ENCODE results near the gene JAG1.
A peak's percentile ranks its signal among the peaks of the same experiment; 100 is the strongest.

The JAG1 gene

DNA sequence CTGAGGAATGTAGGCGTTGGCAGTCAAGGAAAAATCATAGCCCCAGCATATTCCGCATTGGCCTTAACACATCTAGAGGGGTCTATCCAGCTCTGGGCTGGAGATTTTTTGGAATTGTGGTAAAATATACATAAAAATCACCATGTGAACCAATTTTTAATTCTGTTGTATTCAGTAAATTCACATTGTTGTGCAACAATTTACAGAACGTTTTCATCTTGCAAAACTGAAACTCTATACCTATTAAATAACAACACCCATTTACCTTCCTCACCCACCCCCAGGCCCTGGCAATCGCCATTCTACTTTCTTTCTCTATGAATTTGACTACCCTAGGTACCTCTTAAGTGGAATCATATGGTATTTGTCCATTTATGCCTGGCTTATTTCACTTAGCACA, 6.8 kb upstream of the JAG1 start:
- no peaks in the 10 kb centered on the region for H3K36me3 Mint-ChIP-seq (ENCODE audit: low read depth)
- H3K27me3 Mint-ChIP-seq: peaks cover 49% of the 10 kb centered on the region
- DNase-seq: no peak
- H3K27ac Mint-ChIP-seq: no peak overlapping the region
- no peaks in the 10 kb centered on the region for H3K4me1 Mint-ChIP-seq (ENCODE audit: low read depth)
- H3K4me3 Mint-ChIP-seq: no peak overlapping the region
- no peaks in the 10 kb centered on the region for H3K9me3 Mint-ChIP-seq

GRCh38 chr20:10679269-10679668, 5.5 kb upstream of the JAG1 start:
- no peaks in the 10 kb centered on the region for H3K36me3 Mint-ChIP-seq (ENCODE audit: low read depth)
- no peak for DNase-seq
- H3K4me1 Mint-ChIP-seq (ENCODE audit: low read depth): peaks cover 3% of the 10 kb centered on the region
- H3K4me3 Mint-ChIP-seq: no peak overlapping the region
- H3K27me3 Mint-ChIP-seq: peaks cover 58% of the 10 kb centered on the region
- no peaks in the 10 kb centered on the region for H3K9me3 Mint-ChIP-seq
- no peak overlapping the region for H3K27ac Mint-ChIP-seq

DNA sequence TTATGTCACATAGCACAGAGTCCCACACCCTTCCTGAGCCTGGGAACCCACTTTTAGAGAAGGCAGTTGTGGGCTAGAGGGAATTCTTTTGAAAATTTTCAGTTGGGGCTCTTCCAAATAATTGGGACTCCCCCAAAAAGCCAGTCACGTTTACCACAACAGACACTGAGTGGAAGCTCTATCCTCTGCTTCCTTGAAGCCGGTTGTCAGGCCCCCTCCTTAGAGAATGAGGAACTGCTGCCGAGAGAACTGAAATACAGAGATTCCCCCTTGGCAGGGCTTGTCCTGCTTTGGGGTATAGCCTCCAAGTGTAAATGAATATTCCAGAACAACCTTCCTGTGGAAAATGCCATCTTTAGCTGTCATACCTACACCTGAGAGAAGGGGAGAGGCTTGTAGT, 2.7 kb upstream of the JAG1 start:
- Mint-ChIP-seq H3K4me3 (no peak overlapping the region), H3K27me3 (peaks cover 70% of the 10 kb centered on the region), H3K36me3 (ENCODE audit: low read depth) (no peaks in the 10 kb centered on the region), H3K27ac (no peak overlapping the region), H3K9me3 (no peaks in the 10 kb centered on the region), H3K4me1 (ENCODE audit: low read depth) (peaks cover 20% of the 10 kb centered on the region)
- no peak for DNase-seq

DNA sequence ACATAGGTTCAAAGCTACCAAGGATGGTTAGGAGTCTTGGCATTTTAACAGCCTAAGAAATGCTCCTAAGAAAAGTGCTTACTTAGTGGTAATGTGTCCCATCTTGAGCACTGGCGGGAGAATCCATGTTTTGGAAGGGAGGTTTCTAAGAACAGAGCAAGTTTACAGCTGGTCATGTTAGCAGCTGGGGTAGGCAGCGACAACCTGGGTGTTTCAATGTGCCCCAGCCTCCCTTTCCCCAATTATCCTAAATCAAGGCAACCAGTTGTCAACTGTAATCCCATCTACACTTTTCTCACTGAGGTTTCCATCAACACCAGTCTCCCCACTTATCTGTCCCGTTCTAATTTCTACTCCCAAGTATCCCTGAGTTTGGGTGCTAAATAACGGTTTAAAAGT, 1.6 kb upstream of the JAG1 start:
- H3K36me3 Mint-ChIP-seq (ENCODE audit: low read depth): no peaks in the 10 kb centered on the region
- H3K9me3 Mint-ChIP-seq: no peaks in the 10 kb centered on the region
- no peak overlapping the region for H3K27ac Mint-ChIP-seq
- peak overlapping the region; percentile 53 for H3K4me3 Mint-ChIP-seq
- H3K27me3 Mint-ChIP-seq: peaks cover 72% of the 10 kb centered on the region
- DNase-seq: no peak
- H3K4me1 Mint-ChIP-seq (ENCODE audit: low read depth): peaks cover 27% of the 10 kb centered on the region

- H3K36me3 Mint-ChIP-seq (ENCODE audit: low read depth): no peaks in the 10 kb centered on the region
- H3K27ac Mint-ChIP-seq: peak overlapping the region; percentile 26
- H3K27me3 Mint-ChIP-seq: peaks cover 74% of the 10 kb centered on the region
- peaks cover 28% of the 10 kb centered on the region for H3K4me1 Mint-ChIP-seq (ENCODE audit: low read depth)
- H3K9me3 Mint-ChIP-seq: no peaks in the 10 kb centered on the region
- H3K4me3 Mint-ChIP-seq: peak overlapping the region; percentile 53
- DNase-seq: peak; percentile 54
Observed at GRCh38 chr20:10674684-10675449, 1.1 kb upstream of the JAG1 start.

- Mint-ChIP-seq H3K4me1 (ENCODE audit: low read depth) (peaks cover 28% of the 10 kb centered on the region), H3K27ac (peak overlapping the region; percentile 79)
Observed at GRCh38 chr20:10673176-10673841, 490 bp downstream of the JAG1 start.

GRCh38 chr20:10672624-10673127, 1.1 kb downstream of the JAG1 start:
- H3K9me3 Mint-ChIP-seq: no peaks in the 10 kb centered on the region
- H3K27me3 Mint-ChIP-seq: peaks cover 83% of the 10 kb centered on the region
- peak; percentile 66 for DNase-seq
- H3K4me1 Mint-ChIP-seq (ENCODE audit: low read depth): peaks cover 28% of the 10 kb centered on the region
- peak overlapping the region; percentile 75 for H3K4me3 Mint-ChIP-seq
- H3K36me3 Mint-ChIP-seq (ENCODE audit: low read depth): no peaks in the 10 kb centered on the region
- peak overlapping the region; percentile 79 for H3K27ac Mint-ChIP-seq

More at GRCh38 chr20:10673176-10673841, 490 bp downstream of the JAG1 start:
- peak overlapping the region; percentile 76 for H3K4me3 Mint-ChIP-seq
- peaks cover 80% of the 10 kb centered on the region for H3K27me3 Mint-ChIP-seq
- DNase-seq: peak; percentile 47
- no peaks in the 10 kb centered on the region for H3K36me3 Mint-ChIP-seq (ENCODE audit: low read depth)
- H3K9me3 Mint-ChIP-seq: no peaks in the 10 kb centered on the region

GRCh38 chr20:10671919-10672623, 1.7 kb downstream of the JAG1 start:
- peak overlapping the region; percentile 79 for H3K27ac Mint-ChIP-seq
- peak; percentile 34 for DNase-seq
- peaks cover 85% of the 10 kb centered on the region for H3K27me3 Mint-ChIP-seq
- H3K4me1 Mint-ChIP-seq (ENCODE audit: low read depth): peaks cover 28% of the 10 kb centered on the region
- H3K36me3 Mint-ChIP-seq (ENCODE audit: low read depth): no peaks in the 10 kb centered on the region
- H3K9me3 Mint-ChIP-seq: no peaks in the 10 kb centered on the region
- H3K4me3 Mint-ChIP-seq: peak overlapping the region; percentile 75

GRCh38 chr20:10671221-10671918, 2.4 kb downstream of the JAG1 start:
- peak; percentile 44 for DNase-seq
- Mint-ChIP-seq H3K4me3 (peak overlapping the region; percentile 25), H3K36me3 (ENCODE audit: low read depth) (no peaks in the 10 kb centered on the region), H3K9me3 (no peaks in the 10 kb centered on the region), H3K4me1 (ENCODE audit: low read depth) (peaks cover 28% of the 10 kb centered on the region), H3K27me3 (peaks cover 78% of the 10 kb centered on the region), H3K27ac (no peak overlapping the region)

- peaks cover 28% of the 10 kb centered on the region for H3K4me1 Mint-ChIP-seq (ENCODE audit: low read depth)
- H3K27me3 Mint-ChIP-seq: peaks cover 77% of the 10 kb centered on the region
- no peak overlapping the region for H3K27ac Mint-ChIP-seq
- no peaks in the 10 kb centered on the region for H3K9me3 Mint-ChIP-seq
- no peaks in the 10 kb centered on the region for H3K36me3 Mint-ChIP-seq (ENCODE audit: low read depth)
- no peak for DNase-seq
- H3K4me3 Mint-ChIP-seq: no peak overlapping the region
Observed at GRCh38 chr20:10670501-10671220, 3.1 kb downstream of the JAG1 start.

GRCh38 chr20:10669843-10670446, 3.9 kb downstream of the JAG1 start:
- Mint-ChIP-seq H3K4me3 (no peak overlapping the region), H3K4me1 (ENCODE audit: low read depth) (peaks cover 25% of the 10 kb centered on the region), H3K9me3 (no peaks in the 10 kb centered on the region), H3K36me3 (ENCODE audit: low read depth) (no peaks in the 10 kb centered on the region), H3K27me3 (peaks cover 77% of the 10 kb centered on the region), H3K27ac (no peak overlapping the region)
- no peak for DNase-seq

DNA sequence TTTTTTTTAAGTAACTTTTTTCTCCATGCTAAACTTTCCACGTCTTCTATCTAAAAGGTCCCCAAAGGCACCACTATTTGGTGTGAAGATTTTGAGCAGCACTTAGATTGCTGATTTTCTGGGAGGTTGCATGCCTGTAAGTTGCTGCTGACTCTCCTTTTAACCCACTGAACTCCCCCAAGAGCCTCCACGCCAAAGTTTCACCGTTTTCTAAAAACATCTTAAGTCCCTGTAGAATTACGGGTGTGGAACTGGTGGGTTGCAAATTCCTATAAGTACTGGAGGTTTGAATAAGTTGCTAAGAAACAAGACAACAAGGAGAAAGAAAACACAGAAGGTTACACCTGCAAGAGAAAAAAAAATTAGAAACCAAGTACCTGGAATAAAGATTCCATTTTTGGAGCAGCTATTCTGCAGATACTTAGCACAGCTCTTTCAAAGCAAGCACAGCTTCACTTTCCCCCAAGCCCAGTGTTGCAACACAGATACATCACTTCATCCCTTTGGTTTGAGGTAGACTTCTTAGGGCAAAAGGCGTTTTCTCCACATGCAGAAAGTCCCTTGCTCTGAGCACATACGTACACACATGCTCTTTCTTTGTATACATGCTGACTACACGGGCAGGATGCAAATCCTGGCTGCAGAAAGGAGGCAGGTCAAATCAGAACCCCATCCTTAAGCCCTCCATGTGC, 5.0 kb downstream of the JAG1 start:
- peaks cover 82% of the 10 kb centered on the region for H3K27me3 Mint-ChIP-seq
- H3K9me3 Mint-ChIP-seq: no peaks in the 10 kb centered on the region
- no peak overlapping the region for H3K27ac Mint-ChIP-seq
- DNase-seq: no peak
- peaks cover 23% of the 10 kb centered on the region for H3K4me1 Mint-ChIP-seq (ENCODE audit: low read depth)
- H3K4me3 Mint-ChIP-seq: no peak overlapping the region
- H3K36me3 Mint-ChIP-seq (ENCODE audit: low read depth): no peaks in the 10 kb centered on the region

- no peak overlapping the region for H3K27ac Mint-ChIP-seq
- no peaks in the 10 kb centered on the region for H3K36me3 Mint-ChIP-seq (ENCODE audit: low read depth)
- no peak for DNase-seq
- H3K9me3 Mint-ChIP-seq: no peaks in the 10 kb centered on the region
- peaks cover 83% of the 10 kb centered on the region for H3K27me3 Mint-ChIP-seq
- peaks cover 17% of the 10 kb centered on the region for H3K4me1 Mint-ChIP-seq (ENCODE audit: low read depth)
- no peak overlapping the region for H3K4me3 Mint-ChIP-seq
Observed at GRCh38 chr20:10667560-10668167, 6.1 kb downstream of the JAG1 start.
